ENCODE results near the gene XK.
"Not testable (repeated sequence)": the region's sequence is repeated elsewhere in the genome, so short reads cannot be mapped to it uniquely, and the experiment has no call there.

The XK gene

GRCh38 chrX:37685381-37686359, at the start of gene XK:
Gene XK (plus strand): TSS chrX:37685791. CDS start chrX:37685962, 171 bp downstream.
- DNase-seq (ENCODE audit: low read depth in 2 of 2) = no peak

- DNase-seq (ENCODE audit: low read depth in 2 of 2) = no peak
These were observed 47.5 kb upstream of the XK start for GRCh38 chrX:37638047-37638446.

GRCh38 chrX:37640142-37640541, 45.4 kb upstream of the XK start:
- DNase-seq (ENCODE audit: low read depth in 2 of 2) = no peak

- DNase-seq (ENCODE audit: low read depth in 2 of 2) = no peak
These were observed 43.7 kb upstream of the XK start for GRCh38 chrX:37641859-37642258.

- no peak for DNase-seq (ENCODE audit: low read depth in 2 of 2)
These were observed 40.9 kb upstream of the XK start for GRCh38 chrX:37644381-37645305.

- no peak for DNase-seq (ENCODE audit: low read depth in 2 of 2)
These were observed 39.3 kb upstream of the XK start for GRCh38 chrX:37646254-37646653.

- DNase-seq (ENCODE audit: low read depth in 2 of 2) = not testable (repeated sequence)
These were observed 34.7 kb upstream of the XK start for GRCh38 chrX:37650879-37651278.

- DNase-seq (ENCODE audit: low read depth in 2 of 2) = no peak
These were observed 33.6 kb upstream of the XK start for GRCh38 chrX:37651921-37652452.

- DNase-seq (ENCODE audit: low read depth in 2 of 2) = no peak
These were observed 32.9 kb upstream of the XK start for GRCh38 chrX:37652589-37653231.

- DNase-seq (ENCODE audit: low read depth in 2 of 2) = no peak
These were observed 32.0 kb upstream of the XK start for GRCh38 chrX:37653397-37654085.

- no peak for DNase-seq (ENCODE audit: low read depth in 2 of 2)
These were observed 27.1 kb upstream of the XK start for GRCh38 chrX:37658343-37659030.

GRCh38 chrX:37659047-37659446, 26.5 kb upstream of the XK start:
- DNase-seq (ENCODE audit: low read depth in 2 of 2) = no peak

GRCh38 chrX:37662181-37662580, 23.4 kb upstream of the XK start:
- no peak for DNase-seq (ENCODE audit: low read depth in 2 of 2)

- DNase-seq (ENCODE audit: low read depth in 2 of 2) = no peak
These were observed 19.1 kb upstream of the XK start for GRCh38 chrX:37666516-37666915.

- no peak for DNase-seq (ENCODE audit: low read depth in 2 of 2)
These were observed 18.4 kb upstream of the XK start for GRCh38 chrX:37667141-37667540.

- no peak for DNase-seq (ENCODE audit: low read depth in 2 of 2)
These were observed 13.0 kb upstream of the XK start for GRCh38 chrX:37672563-37672962.

- DNase-seq (ENCODE audit: low read depth in 2 of 2) = no peak
These were observed 8.8 kb upstream of the XK start for GRCh38 chrX:37676811-37677210.

- DNase-seq (ENCODE audit: low read depth in 2 of 2) = no peak
These were observed 8.3 kb upstream of the XK start for GRCh38 chrX:37677243-37677642.

- DNase-seq (ENCODE audit: low read depth in 2 of 2) = no peak
These were observed 7.8 kb upstream of the XK start for GRCh38 chrX:37677765-37678164.

- no peak for DNase-seq (ENCODE audit: low read depth in 2 of 2)
These were observed 7.0 kb upstream of the XK start for GRCh38 chrX:37678574-37678973.
